ENCODE results near the gene HOXD10.

HOXD10 gene

GRCh38 chr2:176149481-176149938 is 32.9 kb downstream of the HOXD10 start:
- no peak for TF ChIP-seq CTCF (IDR thresholded peaks at IDR 0.05; ENCODE audit: control insufficient read depth, extremely low read depth, insufficient read depth)
- no peak for DNase-seq (ENCODE audit: low read depth)
- H3K4me3 ChIP-seq (ENCODE audit: low read depth, low read length), result no peak overlapping the region

GRCh38 chr2:176149939-176150583 is 33.5 kb downstream of the HOXD10 start:
- TF ChIP-seq CTCF (IDR thresholded peaks at IDR 0.05; ENCODE audit: control insufficient read depth, extremely low read depth, insufficient read depth), result no peak
- H3K4me3 ChIP-seq (ENCODE audit: low read depth, low read length), result no peak overlapping the region
- no peak for DNase-seq (ENCODE audit: low read depth)

GRCh38 chr2:176150584-176151441 is 34.2 kb downstream of the HOXD10 start:
- no peak for TF ChIP-seq CTCF (IDR thresholded peaks at IDR 0.05; ENCODE audit: control insufficient read depth, extremely low read depth, insufficient read depth)
- DNase-seq (ENCODE audit: low read depth), result no peak
- H3K4me3 ChIP-seq (ENCODE audit: low read depth, low read length), result no peak overlapping the region

- no peak within 1 kb of the TSS for H3K4me3 ChIP-seq (ENCODE audit: low read depth, low read length)
- TF ChIP-seq CTCF (IDR thresholded peaks at IDR 0.05; ENCODE audit: control insufficient read depth, extremely low read depth, insufficient read depth), result no peak
- DNase-seq (ENCODE audit: low read depth), result no peak
Measured at GRCh38 chr2:176151442-176152287, 35.1 kb downstream of the HOXD10 start, which contains the start of gene HOXD4. Gene HOXD4 (plus strand): TSS chr2:176151550. CDS start chr2:176151634, 84 bp downstream.

- no peak overlapping the region for H3K4me3 ChIP-seq (ENCODE audit: low read depth, low read length)
- no peak for DNase-seq (ENCODE audit: low read depth)
- TF ChIP-seq CTCF (IDR thresholded peaks at IDR 0.05; ENCODE audit: control insufficient read depth, extremely low read depth, insufficient read depth), result no peak
Measured at GRCh38 chr2:176152350-176153181, 36.0 kb downstream of the HOXD10 start.
